HG03025 (cell line): ENCODE results near the gene EIF6.

Source experiments
- ATAC-seq: cut with Tn5 transposase; IDR thresholded peaks from one replicate; pipeline ENCODE4 v1.9.1; 2021; ENCODE audit warnings: mild to moderate bottlenecking, moderate library complexity; ENCODE audit not compliant: unreplicated experiment, low FRiP score

Gene EIF6

DNA sequence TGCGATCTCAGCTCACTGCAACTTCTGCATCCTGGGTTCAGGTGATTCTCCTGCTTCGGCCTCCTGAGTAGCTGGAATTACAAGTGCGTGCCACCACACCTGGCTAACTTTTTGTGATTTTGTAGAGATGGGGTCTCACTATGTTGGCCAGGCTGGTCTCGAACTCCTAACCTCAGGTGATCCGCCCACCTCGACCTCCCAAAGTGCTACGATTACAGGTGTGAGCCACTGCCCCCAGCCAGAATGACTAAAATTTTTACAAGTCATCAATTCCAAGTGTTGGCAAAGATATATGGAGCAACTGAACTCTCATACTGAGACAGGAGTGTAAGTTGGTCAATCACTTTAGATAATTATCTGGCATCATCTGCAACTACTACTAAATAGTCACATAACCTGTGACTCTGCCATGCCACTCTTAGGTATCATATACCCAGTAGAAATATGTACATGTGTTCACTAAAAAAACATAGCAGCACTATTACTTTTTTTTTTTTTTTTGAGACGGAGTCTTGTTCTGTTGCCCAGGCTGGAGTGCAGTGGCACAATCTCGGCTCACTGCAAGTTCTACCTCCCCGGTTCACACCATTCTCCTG is 3.0 kb downstream of the EIF6 start:
- no peak for ATAC-seq

DNA sequence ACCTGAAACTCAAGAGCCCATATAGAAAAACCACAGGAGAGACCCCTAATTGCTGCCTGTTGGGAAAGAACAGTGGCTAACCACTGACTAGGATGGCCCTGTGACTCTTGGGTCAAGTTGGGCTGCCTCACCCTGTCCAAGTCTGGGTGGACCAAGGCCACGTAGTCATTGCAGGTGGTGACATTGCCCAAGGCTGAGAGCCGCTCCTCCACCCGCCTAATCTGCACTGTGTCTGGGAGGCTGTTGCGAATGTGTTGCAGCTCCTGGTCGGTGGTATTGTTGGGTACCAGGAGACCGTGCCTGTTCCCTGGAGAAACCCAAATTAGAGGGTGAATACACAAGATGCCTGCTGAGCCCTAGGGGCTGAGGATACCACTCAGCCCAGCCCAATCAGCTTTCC is 4.0 kb downstream of the EIF6 start:
- no peak for ATAC-seq

DNA sequence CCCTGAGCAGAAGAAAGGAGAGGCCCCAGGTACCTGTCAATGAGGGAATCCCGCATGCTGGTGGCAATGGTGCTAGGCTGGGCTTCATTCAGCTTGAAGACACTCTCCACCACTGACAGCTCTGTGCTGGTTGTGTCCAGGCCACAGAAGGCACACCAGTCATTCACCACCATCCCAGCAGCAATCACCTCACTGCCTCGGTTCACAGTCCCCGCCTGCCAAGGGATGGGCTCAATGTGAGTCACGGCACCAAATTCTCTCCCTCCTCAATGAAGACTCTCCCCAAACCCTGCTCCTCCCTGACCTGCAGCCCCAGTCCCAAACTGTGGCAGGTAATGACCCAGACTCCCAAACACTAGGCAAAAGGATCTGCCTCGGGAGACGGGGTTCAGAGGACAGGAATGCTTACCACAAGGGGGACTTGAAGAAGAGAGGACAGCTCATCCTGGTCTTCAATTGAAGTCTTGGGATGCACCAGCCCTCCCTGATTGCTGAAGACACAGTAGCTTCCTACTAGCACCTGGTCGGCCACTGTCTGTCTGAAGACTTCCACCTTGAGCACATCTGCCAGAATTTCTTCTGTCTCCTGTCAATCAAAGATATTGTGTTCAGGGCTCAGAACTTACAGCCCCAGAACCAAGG is 4.9 kb downstream of the EIF6 start:
- ATAC-seq, result no peak

DNA sequence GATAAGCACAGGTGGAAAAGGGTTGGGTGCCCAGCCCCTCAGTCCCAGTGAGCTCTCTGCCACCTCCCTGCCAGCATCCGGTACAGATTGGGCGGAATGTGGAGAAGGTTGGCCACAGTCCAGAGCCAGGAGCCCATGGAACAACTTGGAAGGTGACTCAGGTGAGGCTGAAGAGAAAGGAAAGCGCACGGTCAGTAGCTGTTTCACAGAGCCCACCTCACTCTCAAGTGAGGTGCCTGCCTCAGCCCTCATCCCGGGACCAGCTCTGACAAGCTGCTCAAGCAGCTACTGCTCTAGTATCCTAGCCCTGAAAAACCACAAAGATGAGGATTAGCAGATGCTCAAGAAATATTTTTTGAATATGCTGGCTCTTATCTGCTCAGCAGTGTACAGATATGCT is 5.5 kb downstream of the EIF6 start:
- ATAC-seq, result no peak

DNA sequence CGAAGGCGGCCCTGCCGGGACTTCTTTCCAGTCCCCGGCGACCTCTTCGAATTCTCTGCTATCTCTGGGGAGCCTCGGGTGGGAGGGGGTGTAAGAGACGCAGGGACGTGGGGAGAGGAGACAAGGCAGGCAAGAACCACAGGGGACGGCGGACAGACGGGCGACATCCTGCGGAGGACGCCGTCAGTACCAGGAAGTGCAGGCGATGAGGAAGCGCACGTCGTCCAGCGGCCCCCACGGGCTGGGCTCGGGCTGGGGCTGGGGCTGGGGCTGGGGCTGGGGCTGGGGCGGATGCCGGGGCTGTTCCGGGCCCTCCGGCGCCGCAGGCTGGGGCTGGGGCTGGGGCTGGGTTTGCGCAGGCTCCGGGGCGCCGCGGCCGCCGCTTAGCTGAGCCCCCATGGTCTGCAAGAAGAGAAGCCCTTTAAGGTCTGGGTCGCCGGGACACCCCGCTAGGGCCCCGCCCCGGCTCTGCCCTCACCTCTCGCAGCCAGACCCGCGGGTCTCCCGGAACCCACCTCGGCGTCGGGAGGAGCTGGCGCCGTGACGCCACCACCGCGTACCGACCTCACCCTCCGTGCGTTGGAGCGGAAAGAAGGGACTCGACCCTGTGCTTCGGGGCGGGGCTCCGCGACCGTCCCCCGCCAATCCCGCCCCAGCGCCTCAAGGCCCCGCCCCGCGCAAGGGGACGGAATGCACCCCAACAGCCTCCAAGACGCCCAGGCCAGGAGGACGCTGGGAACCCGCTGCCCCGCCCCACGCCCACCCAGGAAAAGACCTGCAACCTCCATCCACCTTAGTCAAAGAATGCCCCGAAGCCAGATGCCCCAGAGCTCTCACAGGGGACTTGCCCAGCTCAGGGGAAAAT is 6.8 kb downstream of the EIF6 start, which contains the start of gene MMP24OS:
Gene MMP24OS (minus strand): TSS at position 592 of the 865 bp plus-strand sequence. CDS start 193 bp downstream, at position 399.
- ATAC-seq, result peak; percentile 61

DNA sequence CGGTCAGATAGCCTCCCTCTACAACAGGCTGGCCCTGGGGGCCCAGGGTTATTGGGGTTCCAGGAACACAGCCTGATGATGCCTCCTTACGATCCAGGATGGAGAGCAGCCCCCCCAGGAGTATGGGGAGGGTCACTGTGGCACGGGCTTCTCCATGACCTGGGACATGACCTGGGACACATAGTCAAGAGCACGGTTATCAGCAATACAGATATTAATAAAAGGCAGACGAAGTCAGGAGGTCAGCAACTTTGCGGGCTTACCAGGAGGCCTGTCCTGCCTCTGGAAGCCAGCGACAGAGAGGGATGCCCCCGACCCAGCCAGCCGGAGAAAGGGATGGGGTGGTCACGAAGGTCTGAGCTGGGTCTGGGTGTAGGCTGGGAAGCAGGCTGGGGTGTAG is 7.4 kb downstream of the EIF6 start:
- ATAC-seq, result no peak

DNA sequence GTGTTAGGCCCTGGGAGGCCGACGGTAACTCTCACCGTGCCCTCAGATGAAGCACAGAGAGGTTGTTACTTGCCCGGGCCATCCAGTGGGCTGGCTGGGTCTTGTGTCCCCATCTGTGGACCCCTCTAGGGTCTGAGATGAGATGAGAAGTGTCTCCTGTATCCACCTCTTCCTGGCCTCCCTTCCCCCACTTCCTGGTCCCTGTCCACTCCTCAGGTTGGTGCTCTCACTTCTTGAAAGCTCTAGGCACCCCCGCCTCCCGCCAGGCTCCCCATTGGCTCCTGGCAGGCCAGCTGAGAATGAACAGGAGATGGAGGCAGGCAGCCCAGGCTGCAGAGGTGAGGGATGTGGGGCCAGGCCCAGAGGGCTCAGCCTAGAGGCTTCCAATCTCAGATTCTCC is 8.2 kb downstream of the EIF6 start:
- no peak for ATAC-seq

DNA sequence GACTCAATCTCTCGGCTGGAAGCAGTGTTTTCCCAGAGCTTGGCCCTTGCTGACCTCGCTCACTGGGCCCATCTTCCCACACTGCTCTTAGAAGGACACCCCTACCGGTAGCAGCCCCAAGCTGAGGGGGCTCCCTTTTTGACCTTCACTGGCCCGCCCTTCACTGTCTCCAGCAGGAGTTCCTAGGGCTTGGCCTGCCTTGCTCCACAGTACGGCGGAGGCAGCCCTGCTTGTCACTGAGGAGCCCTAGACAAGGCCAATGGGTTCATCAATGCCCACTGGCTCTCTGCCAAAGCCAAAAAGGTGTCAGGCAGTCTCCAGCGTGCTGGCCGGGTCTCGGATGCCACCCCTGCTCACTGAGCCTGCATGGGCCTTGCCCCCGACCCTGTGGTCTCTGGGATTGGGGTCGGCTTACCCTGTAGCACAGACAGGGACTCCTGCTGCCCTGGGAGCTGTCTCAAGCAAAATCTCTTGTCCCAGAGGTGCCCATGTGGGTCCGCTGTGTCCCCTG is 8.8 kb downstream of the EIF6 start:
- ATAC-seq, result no peak

DNA sequence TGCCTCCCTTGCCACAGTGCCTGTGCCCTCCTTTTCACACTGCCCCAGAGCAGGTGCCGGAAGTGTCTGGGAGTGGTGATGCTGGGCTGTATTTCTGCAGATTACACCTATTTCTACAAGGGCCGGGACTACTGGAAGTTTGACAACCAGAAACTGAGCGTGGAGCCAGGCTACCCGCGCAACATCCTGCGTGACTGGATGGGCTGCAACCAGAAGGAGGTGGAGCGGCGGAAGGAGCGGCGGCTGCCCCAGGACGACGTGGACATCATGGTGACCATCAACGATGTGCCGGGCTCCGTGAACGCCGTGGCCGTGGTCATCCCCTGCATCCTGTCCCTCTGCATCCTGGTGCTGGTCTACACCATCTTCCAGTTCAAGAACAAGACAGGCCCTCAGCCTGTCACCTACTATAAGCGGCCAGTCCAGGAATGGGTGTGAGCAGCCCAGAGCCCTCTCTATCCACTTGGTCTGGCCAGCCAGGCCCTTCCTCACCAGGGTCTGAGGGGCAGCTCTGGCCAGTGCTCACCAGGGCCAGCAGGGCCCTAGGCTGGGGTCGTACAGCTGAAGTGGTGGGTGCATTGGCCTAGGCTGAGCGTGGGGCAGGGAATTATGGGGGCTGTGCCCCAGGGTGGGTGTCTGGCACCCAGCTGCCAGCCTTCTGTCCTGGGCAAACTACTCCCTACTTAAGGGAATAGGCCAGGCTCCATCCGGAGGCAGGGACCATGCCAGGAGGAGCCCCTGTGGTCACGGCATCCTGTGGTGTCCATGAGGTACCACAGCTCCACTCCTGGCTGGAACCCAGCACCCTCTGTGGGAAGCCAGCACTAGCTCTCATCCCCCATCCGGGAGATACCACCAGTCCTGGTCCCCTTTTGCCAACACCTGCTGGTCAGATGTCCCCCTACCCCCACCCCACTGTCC is 10.1 kb downstream of the EIF6 start:
- ATAC-seq, result no peak

DNA sequence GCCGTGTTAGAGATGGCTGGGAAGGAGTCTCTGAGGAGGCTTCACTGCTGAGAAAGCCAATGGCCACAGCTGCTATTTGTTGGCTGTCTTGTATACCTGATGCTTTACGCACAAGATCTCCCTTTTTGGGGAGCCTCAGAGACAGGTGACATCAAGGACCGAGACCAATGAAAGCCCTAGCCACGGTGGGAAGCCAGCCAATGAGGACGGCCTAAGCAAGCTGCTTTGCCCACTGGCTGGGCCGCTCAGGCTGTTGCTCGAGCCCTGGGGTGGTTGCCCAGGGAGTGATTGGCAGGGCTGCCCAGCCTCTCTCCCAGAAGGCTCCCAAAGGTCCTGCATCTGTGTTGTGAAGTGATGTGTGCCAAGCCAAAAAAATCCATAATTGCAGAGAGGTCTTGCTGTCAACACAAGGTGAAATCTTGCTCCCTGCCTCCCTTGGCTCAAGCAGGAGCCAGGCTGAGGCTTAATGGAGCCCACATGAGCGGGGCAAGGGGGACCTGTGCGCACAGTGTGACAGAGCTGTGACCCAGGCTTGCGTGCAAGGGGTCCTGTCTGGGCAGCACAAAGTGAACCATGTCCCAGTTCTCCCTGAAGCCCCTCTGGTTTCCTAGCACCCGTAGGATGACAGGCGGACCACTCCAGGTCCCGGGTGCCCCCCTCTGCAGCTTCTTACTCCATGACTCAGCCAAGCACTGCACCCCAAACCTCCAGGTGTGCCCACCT is 11.0 kb downstream of the EIF6 start:
- ATAC-seq, result no peak

DNA sequence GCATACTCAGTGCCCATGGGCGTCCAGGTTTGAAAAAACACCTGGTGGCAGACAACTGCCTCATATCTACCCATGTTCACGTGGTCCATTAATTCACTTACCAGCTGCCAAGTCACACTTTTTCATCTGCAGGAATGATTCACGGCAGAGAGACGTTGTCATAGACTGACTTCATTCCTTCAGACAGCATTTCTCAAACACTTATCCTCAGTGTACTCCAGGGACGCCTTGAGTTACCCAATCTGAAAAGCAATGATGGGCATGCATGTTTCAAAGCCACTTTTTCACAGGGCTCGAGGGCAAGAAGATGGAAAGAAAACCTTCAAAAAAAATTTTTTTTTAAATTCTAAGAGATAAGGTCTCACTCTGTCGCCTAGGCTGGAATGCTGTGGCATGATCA is 12.7 kb downstream of the EIF6 start:
- ATAC-seq, result no peak

DNA sequence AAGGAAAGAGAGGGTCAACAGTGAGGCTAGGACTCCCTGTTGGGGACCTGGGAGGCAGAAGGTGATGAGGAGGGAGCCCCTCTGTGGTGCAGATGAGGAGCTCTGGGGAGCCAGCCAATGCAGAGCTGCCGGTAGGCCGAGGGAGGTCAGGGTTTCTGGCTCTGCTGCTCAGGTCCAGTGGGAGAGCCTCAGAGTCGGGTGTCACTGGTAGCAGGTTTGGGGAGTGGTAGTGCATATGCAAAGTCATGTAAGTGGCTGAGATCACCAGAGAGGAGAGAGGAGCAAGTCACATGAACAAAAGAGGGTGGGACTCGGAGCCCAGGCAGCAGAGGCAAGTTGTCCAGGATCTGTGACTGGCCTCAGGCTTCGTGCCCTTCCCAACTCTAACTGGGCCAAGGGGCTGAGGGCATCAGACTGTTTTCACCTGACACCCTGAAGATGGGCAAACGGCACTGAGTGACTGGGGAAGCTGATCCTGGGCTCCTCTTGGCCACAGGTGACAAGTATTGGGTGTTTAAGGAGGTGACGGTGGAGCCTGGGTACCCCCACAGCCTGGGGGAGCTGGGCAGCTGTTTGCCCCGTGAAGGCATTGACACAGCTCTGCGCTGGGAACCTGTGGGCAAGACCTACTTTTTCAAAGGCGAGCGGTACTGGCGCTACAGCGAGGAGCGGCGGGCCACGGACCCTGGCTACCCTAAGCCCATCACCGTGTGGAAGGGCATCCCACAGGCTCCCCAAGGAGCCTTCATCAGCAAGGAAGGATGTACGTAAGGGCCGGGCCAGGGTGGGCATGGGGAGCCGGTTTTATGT is 13.3 kb downstream of the EIF6 start:
- ATAC-seq, result no peak

DNA sequence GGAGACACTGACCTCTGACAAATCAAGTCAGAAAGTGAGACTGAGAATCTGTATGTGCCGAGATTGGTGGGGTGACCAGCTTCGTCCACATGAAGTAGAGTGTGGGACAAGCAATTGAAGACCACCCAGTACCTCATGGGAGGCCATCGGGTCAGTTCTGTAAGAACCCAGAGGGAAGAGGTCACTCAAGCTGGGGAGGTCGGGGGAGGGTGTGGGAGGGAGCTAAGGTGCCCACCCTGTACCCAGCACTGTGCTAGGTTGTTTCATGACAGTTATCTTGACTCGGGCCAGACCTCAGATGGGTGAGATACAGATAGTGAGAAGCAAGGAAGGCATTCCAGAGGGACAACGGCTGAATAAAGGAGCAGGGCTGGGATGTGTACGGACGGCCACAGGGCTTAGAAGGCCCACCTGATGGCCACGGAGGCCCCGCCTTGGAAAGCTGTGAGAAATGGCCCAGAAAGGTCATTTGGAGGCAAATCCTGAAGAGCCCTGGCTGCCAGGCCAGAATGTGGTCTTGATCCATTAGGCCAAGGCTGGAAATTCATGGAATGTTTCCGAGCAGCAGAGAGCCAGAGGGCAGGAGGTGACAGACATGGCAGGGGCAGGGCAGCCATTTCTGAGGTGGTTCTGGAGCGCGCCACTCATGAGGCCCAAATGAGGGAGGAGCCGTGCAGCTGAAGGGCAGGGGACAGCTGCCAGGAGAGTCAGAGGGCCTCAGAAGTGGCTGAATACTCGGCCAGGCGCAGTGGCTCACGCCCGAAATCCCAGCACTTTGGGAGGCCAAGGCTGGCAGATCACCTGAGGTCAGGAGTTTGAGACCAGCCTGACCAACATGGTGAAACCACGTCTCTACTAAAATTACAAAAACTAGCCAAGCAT is 14.3 kb downstream of the EIF6 start:
- ATAC-seq, result no peak

DNA sequence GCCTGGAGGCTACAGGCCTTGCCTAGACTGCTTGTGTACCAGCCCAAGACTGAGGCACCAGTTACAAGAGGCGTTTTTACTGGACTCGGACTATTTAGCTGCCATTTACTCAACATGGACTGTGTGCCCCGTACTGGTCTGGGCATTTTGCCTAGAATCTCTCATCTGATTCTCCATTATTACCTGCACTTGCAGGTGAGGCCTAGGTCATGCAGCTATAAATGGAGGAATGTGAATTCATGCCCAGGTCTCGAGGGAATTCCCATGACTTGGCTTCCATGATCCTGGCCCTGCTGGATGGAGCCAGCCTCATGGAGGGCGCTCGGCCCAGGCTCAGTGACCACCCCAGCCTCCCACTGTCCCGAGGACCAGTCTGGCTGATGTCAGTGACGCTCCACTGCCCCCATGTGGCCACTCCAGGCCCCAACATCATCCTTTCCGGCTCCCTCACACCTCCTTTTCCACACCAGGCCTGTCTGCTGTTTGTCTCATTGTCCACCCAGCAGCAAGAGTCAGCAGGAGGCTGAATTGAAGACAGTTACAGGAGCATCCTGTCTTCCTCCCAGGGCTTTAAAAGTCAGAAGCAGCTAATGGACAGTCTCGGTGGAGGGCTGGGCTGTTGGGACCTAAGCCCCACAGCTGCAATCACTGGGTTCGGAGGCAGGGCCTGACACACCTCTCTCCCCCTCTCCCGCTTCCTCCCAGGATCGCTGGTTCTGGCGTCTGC is 15.4 kb downstream of the EIF6 start:
- ATAC-seq, result no peak

DNA sequence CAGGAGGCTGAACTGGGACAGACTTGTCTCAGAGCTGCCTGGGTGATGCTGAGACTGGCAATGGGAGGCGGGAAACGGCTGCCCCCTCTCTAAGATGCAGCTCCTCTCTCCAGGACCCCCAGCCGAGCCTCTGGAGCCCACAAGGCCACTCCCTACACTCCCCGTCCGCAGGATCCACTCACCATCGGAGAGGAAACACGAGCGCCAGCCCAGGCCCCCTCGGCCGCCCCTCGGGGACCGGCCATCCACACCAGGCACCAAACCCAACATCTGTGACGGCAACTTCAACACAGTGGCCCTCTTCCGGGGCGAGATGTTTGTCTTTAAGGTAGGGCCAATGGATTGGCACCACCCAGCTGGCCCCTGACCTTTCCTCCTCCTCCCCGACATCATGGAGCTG is 17.5 kb downstream of the EIF6 start:
- ATAC-seq, result no peak

DNA sequence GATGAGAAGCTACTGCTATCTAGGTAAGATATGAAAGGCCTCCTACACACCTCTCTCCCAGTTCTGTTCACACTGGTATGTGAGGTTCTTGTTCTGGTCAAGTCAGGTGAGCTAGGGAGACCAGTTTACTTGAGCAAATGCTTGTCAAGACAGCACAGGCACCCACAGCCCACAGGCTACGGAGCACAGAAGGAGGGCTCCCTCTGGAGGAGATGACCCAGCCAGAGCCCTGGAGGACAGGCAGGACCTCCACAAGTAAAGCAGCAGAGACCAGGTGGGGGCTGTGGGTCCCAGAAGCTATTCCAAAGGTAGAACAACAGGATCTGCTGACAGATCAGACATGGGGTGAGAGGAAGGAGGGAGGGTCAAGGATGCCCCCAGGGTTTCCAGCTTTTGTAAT is 19.8 kb downstream of the EIF6 start:
- ATAC-seq, result no peak
